B cell (primary cell): ENCODE results near the gene RERE.

ENCODE experiments used
- EZH2 ChIP-seq: IDR thresholded peaks from 2 replicates; pipeline ENCODE4 v1.6.1; 2012; ENCODE audit warnings: borderline replicate concordance, low read depth, mild to moderate bottlenecking, moderate library complexity, low read length; ENCODE audit not compliant: insufficient read depth, poor library complexity, severe bottlenecking
- TF ChIP-seq, protein P1 (sequence below): fragments of 200-600 bp; IDR thresholded peaks from one replicate; pipeline ENCODE4 v1.8.0; 2022; ENCODE audit warnings: antibody characterized with exemption, mild to moderate bottlenecking

DNA sequence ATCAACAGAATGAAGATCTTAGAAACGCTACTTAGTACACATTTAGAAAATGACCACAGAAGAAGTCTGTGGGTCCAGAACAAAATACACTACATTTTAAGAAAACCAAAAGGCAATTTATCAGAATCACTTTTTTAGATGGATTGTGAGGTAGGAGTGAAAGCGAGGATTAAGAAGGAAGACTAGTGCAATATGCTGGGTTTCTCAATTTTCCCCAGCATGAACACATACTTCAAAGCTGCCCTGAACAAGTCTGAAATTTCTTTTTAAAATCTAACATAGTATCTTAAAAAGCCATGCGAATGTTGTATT lies 299.0 kb downstream of the RERE start:
- TF ChIP-seq, protein P1, sequence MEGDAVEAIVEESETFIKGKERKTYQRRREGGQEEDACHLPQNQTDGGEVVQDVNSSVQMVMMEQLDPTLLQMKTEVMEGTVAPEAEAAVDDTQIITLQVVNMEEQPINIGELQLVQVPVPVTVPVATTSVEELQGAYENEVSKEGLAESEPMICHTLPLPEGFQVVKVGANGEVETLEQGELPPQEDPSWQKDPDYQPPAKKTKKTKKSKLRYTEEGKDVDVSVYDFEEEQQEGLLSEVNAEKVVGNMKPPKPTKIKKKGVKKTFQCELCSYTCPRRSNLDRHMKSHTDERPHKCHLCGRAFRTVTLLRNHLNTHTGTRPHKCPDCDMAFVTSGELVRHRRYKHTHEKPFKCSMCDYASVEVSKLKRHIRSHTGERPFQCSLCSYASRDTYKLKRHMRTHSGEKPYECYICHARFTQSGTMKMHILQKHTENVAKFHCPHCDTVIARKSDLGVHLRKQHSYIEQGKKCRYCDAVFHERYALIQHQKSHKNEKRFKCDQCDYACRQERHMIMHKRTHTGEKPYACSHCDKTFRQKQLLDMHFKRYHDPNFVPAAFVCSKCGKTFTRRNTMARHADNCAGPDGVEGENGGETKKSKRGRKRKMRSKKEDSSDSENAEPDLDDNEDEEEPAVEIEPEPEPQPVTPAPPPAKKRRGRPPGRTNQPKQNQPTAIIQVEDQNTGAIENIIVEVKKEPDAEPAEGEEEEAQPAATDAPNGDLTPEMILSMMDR, result no peak
- no peak for TF ChIP-seq EZH2
